ENCODE data around the gene GPR183. TPM values are rescaled to one million over a fixed set of nuclear protein-coding genes. Genes with fewer than 3 reads are reported as not detected.
A peak's percentile ranks its signal among the peaks of the same experiment; 100 is the strongest.

The GPR183 gene
- total RNA-seq, 3 donors from 2014 or later = 1.6 to 15.3 (median 5.0) TPM

GRCh38 chr13:99285432-99286182 is 21.6 kb downstream of the GPR183 start:
- H3K9me3 ChIP-seq = no peaks in the 10 kb centered on the region

DNA sequence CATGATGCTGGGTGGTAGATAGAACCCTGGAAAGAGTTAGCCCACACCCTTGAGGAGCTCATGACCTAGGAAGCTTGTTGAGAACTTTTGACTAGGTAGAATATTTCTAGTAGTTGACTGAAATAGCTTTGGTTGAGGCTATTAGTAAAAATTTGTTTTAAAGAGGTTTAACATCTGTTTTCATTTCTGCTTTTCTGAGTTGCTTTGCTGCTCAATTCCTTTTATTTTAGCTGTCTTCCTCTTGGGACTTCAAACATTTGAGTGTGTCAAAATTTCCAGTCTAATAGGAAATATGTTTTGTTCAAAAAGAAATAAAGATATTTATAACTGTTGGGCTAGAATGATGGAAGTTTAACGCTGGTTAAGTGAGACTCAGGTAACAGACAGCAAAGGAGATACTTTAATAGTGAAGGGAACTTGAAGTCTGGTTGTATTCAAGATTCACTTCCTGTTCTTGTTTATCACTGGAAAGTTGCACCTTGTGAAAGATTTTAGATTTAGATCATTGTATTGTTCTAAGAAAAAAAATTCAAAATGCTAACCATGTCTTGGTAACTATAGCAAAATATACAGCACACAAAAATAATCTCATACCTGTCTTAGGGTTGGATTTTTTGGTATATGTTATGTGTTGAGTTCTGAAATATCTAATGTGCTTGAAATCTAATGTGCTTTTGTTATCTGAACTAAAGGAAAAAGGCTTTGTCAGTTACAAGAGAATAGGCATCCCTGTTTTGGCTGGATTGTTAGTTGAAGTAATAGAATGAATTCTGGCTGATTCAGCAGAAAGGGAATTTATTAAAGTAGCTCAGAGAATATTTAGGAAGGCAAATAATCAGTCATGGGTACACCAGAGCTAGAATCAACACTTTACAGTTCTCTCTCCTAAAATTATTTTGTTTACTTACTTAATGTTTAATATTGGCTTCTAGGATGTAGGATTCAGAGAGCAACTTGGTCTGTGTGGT is 24.7 kb downstream of the GPR183 start:
- Histone ChIP-seq H3K4me1 (ENCODE audit: low read depth) (peaks cover 20% of the 10 kb centered on the region), H3K4me3 (no peak overlapping the region), H3K36me3 (ENCODE audit: low read depth) (no peaks in the 10 kb centered on the region), H3K9me3 (no peaks in the 10 kb centered on the region)
- intact Hi-C loops (cut with DNase I, micrococcal nuclease) = no loop called here
- DNase-seq (no peak), ATAC-seq (no peak)
- no peak for TF ChIP-seq CTCF (IDR thresholded peaks at IDR 0.05)

More at GRCh38 chr13:99285432-99286182, 21.6 kb downstream of the GPR183 start:
- H3K4me1 ChIP-seq (ENCODE audit: low read depth) = peaks cover 6% of the 10 kb centered on the region
- peak; percentile 65 for ATAC-seq
- no peak for TF ChIP-seq CTCF (IDR thresholded peaks at IDR 0.05)
- H3K4me3 ChIP-seq = no peak overlapping the region
- H3K36me3 ChIP-seq (ENCODE audit: low read depth) = no peaks in the 10 kb centered on the region
- DNase-seq = no peak
- intact Hi-C loops (cut with DNase I, micrococcal nuclease) = no loop called here

- ATAC-seq (peak; percentile 63), DNase-seq (peak; percentile 53 to 85 (median 55))
Measured at GRCh38 chr13:99281811-99282263, 25.4 kb downstream of the GPR183 start.

GRCh38 chr13:99280166-99280565 is 27.0 kb downstream of the GPR183 start:
- no peak for TF ChIP-seq CTCF (IDR thresholded peaks at IDR 0.05)
- no peaks in the 10 kb centered on the region for H3K9me3 ChIP-seq
- H3K4me3 ChIP-seq = no peak overlapping the region
- intact Hi-C loops (cut with DNase I, micrococcal nuclease) = no loop called here
- peak; percentile 91 for ATAC-seq
- H3K4me1 ChIP-seq (ENCODE audit: low read depth) = peaks cover 15% of the 10 kb centered on the region
- DNase-seq = peak in 1 of 3 donors; percentile 59
- H3K36me3 ChIP-seq (ENCODE audit: low read depth) = no peaks in the 10 kb centered on the region

More at GRCh38 chr13:99281811-99282263, 25.4 kb downstream of the GPR183 start:
- intact Hi-C loops (cut with DNase I, micrococcal nuclease) = no loop called here
- Histone ChIP-seq H3K9me3 (no peaks in the 10 kb centered on the region), H3K4me1 (ENCODE audit: low read depth) (peaks cover 20% of the 10 kb centered on the region), H3K4me3 (no peak overlapping the region), H3K36me3 (ENCODE audit: low read depth) (no peaks in the 10 kb centered on the region)
- no peak for TF ChIP-seq CTCF (IDR thresholded peaks at IDR 0.05)

GRCh38 chr13:99279637-99280036 is 27.6 kb downstream of the GPR183 start:
- Histone ChIP-seq H3K4me1 (ENCODE audit: low read depth) (peaks cover 15% of the 10 kb centered on the region), H3K9me3 (no peaks in the 10 kb centered on the region), H3K36me3 (ENCODE audit: low read depth) (no peaks in the 10 kb centered on the region), H3K4me3 (no peak overlapping the region)
- intact Hi-C loops (cut with DNase I, micrococcal nuclease) = loop anchor here in 1 of 2 donors (10.0 kb wide), 1 partner anchor 155 kb away; no protein-coding TSS in a partner anchor
- ATAC-seq (peak; percentile 12), DNase-seq (no peak)
- no peak for TF ChIP-seq CTCF (IDR thresholded peaks at IDR 0.05)
